Smooth muscle cell of the brain vasculature (primary cell): ENCODE results near the gene CHCHD6.

ENCODE experiments used
- DNase-seq: peaks from one replicate; pipeline ENCODE4 v3.0.0-alpha.2; 2012; ENCODE audit warnings: low read depth, low spot score

Gene CHCHD6

DNA sequence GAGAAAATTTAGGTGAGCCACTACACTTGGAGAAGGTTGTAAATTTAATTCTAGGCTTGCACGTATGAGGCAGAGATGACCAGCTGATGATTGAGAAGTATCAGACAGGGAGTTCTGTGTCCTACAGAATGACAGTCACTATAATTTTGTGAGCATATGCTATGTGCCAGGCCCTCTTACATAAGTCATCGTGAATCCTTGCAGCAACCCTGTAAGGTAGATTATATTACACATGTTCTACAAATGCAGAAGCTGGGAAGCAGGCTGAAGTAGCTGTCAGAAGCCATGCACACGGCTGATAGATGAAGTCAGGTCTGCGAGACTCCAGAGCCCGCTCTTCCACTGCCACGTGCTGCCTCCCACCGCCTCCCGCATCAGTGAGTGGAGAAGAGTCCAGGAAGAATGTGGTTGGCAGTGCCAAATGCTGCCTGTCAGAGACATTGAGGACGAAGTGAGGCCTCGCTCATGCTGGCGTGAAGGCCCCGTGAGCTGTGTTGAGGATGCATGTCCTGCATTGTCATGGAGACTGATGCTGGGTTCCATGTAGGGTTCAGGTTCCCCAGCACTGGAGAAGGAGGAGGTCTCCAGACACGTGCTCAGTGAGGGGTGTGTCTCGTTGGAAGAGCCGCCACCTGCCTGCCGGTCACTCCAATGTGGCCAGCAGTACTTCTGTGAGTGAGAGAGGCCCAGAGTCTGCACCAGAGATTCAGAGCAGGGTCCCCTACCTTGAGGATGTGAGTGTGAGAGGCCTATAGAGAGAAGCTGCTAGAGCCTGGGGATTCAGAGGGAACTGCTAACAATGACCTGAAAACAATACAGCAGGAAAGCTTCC, 155.6 kb downstream of the CHCHD6 start:
- no peak for DNase-seq

DNA sequence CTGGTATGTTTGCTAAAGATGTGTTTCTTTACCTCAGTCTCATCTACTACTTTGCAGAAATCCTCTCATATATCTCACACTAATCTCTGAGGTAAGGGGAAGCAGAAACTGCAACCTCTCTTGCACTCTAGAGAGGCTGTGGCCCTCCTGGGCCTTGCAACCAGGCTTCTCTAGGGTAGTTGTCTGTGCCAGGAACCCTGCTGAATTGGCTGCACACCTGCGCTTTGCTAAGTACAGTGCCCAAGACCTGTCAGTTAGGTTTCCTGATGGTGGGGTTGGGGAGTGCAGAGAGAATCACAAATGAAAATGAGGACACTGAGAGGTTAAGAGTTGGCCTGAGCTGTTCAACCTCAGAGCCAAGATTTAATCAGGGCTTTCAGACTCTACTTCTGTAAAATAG, 161.7 kb downstream of the CHCHD6 start:
- no peak for DNase-seq

DNA sequence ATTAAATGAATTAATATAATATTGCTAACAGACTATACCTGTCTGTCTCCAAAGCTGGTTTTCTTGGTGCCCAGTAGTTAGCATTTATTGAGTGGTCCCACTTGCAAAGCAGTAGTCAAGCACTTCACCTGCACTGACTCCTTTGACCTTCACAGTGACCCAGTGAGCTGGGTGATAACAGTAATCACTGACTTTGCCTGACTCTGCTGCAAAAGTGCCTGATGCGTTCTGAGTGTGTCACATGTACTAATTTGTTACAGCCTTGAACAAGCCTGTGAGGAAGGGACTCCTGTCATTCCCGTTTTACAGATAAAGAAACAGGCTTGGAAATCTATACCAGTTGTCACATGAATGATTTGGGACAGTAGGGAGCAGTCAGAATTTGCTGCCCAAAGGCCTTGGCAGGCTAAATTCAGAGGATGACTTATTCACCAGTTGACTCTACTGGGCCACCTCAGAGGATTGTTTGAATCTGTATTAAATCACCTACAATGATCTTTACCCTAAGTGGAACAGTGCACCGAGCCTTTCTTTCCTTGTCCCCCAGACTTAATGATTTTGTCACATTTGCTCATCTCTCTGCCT, 162.2 kb downstream of the CHCHD6 start:
- no peak for DNase-seq

- DNase-seq, result no peak
These were observed 163.3 kb downstream of the CHCHD6 start for GRCh38 chr3:126867190-126867862.

- DNase-seq, result no peak
These were observed 163.8 kb downstream of the CHCHD6 start for GRCh38 chr3:126867863-126868200.

DNA sequence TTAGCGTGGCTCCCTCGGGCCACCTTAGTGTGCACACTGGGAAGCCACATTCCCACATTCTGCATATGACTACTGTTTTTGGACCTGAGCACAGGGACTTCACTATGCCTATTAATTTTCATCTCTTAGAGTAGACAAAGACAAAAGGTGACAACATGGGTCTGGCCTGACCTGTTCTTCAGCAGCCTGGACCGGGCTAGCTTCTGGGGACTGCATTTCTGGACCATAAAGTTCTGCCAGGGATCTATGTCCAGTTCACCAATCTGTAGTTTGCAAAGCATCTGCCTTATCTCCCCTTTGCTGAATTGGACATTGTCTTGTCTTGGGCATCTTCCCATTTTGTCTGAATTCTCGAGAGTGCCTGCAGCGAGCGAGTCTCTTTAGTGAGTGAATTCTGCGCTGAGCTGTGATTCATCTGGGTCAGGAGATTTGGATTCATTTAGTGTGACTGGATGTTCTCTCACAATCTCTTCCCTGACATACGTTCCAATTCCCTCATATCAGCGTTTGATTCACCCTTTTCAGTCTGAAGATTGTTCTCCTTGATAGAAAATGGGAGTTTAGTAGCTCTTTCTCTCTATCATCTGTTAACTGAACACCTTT, 166.7 kb downstream of the CHCHD6 start:
- no peak for DNase-seq

- no peak for DNase-seq
These were observed 168.8 kb downstream of the CHCHD6 start for GRCh38 chr3:126872701-126873342.

GRCh38 chr3:126873416-126873815, 169.4 kb downstream of the CHCHD6 start:
- DNase-seq, result no peak

DNA sequence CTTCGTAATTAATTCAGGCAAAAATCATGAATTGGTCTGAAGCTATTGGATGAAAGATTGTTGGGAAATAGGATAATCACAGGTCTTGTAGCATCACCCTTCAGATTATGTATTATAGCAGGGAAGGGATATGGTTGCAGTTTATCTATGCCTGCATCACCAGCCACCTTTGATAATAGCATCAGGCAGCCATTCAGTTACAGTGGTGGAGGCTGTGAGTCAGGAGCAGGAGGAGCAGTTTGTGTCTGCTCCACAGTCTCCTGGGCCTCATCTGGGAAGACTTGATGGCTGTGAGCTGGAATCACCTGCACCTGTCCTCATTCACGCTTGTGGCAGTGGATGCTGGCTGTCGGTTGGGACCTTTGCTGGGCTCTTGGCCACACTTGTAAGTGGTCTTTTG, 174.6 kb downstream of the CHCHD6 start:
- no peak for DNase-seq

DNA sequence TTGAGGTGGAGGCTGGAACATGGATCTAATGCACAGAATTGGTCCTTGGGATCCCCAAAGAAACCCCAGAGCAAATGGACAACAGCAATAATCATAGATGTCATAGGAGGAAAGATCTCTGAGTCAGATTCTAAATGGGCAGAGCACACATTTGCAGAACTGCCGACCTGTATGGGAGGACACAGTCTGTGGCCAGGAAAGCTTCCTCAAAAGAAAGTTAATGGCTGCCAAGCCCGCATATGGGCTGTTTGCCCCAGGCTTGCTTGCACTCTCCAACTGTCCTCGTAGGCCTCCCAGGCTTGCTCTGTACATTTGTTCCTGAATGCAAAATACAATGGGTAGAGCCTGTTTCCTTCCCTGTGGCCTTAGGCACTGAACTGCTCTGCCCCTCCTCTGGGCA, 176.9 kb downstream of the CHCHD6 start:
- DNase-seq, result no peak

DNA sequence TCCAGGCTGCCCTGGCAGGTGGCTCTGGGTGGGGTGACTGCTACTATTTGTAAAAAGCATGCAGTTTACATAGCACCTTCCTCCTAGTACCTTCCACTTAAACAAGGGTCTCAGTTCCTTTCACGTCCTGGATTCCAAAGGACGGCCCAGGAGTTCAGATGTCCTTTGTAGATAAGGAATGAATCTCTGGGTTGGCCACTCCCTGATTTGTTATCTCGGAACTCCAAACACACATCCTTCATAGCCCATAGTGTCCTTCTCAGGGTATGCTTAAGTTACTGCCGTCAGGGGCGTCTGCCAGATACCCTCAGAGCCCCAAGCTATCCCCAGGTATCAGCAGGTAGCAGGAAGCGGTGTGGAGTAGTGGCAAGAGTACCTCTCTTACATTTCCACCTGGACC, 177.8 kb downstream of the CHCHD6 start:
- no peak for DNase-seq

- DNase-seq, result no peak
These were observed 179.2 kb downstream of the CHCHD6 start for GRCh38 chr3:126883241-126883640.

DNA sequence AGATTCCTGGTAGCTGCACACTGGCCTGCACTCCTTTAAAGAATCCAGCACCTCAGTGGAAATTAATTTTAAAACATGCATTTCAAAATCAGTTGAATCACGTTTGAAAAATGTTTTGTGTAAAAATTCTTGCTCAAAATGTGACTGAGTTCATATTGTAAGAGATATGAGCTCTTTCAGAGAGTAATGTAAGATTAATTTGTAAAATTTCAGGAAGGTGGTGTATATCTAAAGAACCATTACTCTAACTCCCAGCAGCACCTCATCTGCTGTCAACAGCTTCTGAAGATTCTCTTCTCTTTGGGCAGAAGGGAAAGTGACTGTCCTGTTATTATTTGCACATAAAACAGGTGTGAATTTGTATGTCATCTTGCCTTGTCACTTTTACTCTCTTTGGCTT, 181.4 kb downstream of the CHCHD6 start:
- no peak for DNase-seq

GRCh38 chr3:126886217-126886616, 182.2 kb downstream of the CHCHD6 start:
- no peak for DNase-seq

DNA sequence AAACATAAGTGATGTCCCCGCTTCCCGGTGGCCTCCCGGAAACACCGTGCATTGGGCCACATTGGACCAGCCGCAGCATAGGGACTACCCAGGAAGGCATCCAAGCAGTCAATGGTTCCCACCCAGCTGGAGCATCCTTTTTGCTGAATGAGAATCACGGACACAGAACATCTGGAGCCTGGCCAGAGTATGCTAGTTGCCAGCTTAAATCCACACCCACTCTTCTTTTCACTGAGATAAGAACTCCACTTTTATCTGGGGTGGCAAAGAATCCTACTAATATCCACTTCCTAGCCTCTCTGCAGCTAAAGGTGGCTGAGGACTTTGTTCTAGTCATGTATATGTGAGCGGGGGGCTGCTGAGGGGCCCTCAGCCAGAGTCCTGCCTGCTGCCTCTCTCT, 183.6 kb downstream of the CHCHD6 start:
- DNase-seq, result no peak

GRCh38 chr3:126888186-126888760, 184.2 kb downstream of the CHCHD6 start:
- DNase-seq, result no peak

GRCh38 chr3:126889276-126890201, 185.5 kb downstream of the CHCHD6 start:
- DNase-seq, result no peak

DNA sequence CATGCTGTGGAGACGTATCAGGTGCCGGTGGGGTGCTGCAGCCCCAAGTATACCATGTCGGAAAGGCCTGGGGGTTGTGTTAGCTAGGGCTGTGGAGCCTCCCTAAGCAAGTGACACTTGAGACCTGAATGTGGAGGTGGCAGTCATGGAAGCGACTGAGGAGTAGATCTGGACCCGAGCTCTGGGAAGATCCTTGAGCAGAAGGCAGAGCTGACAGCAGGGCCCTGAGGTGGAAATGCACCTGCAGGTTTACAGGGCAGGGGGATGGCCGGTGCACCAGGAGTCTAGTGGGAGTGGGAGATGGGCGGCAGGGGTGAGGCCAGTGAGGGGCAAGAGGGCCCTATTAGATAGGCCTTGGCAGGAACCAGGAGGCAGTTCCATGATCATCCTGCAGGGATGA, 187.1 kb downstream of the CHCHD6 start:
- no peak for DNase-seq

DNA sequence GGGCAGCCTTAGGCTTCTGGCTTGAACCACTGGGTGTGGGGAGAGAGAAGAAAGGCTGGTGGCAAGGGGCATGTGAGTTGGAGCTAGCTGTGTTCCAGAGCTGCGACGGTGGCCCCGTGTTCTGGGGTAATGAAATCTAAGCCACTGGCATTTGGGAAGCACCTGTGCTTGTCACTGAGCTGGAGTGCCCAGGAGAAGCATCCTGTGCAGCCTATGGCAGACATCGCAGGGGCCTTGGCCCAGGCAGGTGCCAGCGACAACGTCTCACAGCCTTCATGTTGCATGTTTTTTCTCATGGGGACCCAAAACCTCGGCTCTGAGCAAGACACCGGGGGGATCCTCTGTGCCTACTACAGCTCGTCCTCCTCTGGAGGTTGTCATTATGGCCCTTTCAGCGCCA, 187.8 kb downstream of the CHCHD6 start:
- DNase-seq, result no peak

GRCh38 chr3:126893651-126894050, 189.6 kb downstream of the CHCHD6 start:
- no peak for DNase-seq

DNA sequence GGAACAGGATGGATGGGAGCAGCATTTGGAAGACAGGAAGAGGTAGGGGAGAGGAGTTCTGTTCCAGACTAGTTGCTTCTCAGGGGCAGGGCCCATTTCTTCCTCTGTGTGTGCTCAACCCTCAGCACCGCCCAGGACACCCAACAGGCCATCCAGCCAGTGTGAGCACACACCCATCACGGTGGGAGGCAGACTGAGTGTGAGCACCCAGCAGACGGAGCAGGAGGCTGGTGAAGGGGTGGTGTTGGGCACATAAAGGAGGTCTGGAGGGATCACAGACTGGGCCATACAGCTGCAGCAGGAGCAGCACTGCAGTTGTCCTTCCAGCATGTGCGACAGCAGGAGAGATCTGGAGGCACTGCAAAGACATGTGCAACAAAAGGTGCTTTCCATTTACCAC, 190.4 kb downstream of the CHCHD6 start:
- no peak for DNase-seq
